CD4-positive, alpha-beta T cell treated with Interleukin-21 for 1 hour (primary cell): ENCODE measurements around the gene TP53I13.

Source experiments
- DNase-seq: peaks from one replicate; pipeline ENCODE4 v3.0.0-alpha.2; 2020

The TP53I13 gene

GRCh38 chr17:29567554-29568330 is 759 bp upstream of the TP53I13 start:
- DNase-seq = peak; percentile 81

DNA sequence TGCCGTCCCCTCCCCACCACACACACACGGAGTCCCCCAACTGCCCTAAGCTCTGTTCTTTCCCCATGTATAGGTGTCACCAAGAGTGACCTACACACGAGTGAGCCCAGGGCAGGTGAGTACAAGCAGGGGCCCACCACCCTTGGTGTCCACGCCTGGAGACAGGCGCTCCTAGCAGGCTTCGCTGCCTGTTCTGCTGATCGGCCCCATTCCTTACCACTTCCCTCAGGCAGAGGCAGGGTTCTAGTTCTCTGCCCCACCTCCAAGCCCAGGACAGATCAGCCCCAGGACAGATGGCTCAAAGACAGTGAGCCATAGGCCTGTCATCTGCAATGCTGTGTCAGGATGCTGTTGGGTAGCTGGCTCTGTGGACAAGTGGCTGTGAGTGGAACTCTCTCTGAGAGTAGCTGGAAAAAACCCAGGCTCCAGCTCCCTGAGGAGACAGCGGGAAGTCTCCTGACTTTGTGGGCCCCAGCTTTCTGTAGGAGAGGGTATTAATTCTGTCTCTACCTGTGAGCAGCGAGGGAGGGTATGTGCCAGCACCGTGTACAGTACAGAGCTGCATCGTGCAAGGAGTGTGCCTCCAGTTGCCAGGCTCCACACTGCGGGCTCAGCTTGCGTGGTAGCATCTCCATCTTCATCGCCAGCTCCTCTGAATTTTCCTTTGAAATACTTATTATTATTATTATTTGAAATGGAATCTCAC is 897 bp downstream of the TP53I13 start:
- DNase-seq = no peak

- DNase-seq = no peak
Measured at GRCh38 chr17:29570521-29570920, 2.0 kb downstream of the TP53I13 start.

- no peak for DNase-seq
Measured at GRCh38 chr17:29571486-29571882, 3.0 kb downstream of the TP53I13 start.

- no peak for DNase-seq
Measured at GRCh38 chr17:29571883-29572681, 3.6 kb downstream of the TP53I13 start.

DNA sequence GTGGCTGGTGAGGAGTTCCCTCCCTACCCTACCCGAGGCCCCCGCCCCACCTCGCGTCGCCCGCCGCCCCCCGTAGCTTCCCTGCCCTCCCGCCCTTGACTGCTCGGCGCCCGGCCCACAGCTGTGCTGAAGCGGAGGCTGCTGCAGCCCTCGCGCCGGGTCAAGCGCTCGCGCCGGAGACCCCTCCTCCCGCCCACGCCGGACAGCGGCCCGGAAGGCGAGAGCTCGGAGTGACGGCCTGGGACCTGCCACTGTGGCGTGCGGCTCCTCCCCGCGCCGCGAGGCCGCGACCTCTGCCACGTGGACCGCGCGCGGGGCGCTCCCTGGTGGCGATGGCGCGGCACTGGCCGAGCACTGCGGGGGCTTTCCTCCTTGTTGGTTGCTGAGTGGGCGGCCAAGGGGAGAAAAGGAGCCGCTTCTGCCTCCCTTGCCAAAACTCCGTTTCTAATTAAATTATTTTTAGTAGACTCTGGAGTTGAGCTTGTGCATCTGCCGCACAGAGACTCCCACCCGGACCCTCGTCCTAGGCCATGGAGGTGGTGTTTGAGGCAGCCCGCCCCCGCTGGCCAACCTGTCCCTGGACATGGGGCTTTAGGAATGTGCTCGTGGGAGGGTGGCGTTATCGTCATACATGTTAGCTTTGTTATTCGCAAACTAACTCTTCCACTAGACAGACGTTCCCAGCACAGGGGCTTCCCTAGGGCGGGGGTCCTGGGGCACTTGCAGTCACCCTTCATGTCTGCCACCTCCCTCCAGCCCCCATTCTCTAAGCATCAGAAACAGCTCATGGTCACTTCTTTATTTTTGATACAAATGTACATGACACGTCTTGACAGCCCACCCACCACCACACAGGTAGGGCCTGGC is 4.4 kb downstream of the TP53I13 start:
- DNase-seq = peak; percentile 51

GRCh38 chr17:29573558-29573869 is 5.0 kb downstream of the TP53I13 start:
- DNase-seq = no peak

- no peak for DNase-seq
Measured at GRCh38 chr17:29573871-29574731, 5.6 kb downstream of the TP53I13 start.

DNA sequence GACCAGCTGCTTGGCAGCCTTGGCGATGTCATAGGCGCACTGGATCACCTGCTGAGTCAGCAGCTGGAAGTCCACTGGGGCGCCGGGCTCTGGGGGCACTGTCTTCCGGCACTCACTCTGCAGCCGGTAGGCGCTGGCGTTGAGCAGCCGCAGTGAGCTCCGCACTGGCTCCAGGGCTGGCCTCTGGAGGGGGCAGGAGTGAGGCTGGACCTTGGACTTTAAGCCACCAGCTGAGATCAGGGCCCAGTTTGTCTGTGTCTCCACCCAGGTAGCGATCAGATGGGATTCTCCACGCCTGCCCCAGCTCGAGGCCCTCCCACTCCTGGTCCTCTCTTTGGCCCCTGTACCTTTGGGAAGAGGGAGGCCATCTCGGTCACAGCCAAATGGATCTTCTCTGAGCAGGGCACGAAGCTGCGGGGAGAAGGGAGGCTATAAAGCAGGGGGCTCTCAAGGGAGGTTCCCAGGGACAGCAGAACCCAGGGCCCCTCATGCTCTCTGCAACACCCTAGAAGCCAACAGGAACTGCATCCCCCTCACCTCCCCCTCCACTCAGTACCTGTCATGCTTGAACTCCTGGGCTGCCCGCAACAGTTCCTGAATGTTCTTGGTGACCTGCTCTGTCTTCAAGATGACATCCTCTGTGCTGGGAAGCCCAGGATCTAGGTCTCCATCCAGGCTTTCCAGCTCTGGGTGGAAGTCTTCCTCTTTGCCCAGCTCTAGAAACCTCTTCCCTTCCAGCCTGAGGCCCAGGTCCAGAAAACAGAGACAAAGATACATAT is 6.4 kb downstream of the TP53I13 start:
- DNase-seq = no peak

DNA sequence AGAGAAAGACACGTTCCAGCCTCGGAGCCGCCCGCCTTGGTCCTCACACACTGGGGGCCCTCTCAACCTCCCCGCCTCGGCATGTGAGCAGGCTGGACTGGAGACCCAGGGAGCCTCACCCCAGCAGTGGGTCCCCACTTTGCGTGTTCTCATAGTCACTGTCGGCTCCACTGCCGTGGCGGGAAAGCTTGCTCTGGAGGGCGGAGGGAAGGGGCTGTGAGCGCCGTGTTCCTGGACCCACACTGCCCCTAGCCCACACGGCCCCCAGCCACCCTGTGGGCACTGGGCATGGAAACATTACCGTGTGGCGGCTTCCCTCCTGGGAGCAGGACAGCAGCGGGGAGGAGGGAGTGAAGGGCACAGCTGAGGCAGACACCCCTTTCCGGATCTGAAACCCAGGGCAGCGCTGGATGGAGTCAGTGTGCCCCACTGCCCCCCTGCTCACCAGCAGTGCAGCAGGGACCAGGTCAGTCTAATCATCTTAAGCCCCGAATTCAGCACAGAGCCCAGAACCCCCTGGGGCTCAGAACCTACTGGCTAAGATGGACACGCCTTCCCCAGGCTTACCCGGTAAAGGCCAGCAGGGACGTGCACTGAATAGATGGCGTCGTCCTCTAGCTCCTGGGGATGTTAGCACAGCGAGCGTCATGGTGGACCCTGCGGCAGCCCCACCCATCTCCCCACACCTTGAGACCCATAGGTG is 7.2 kb downstream of the TP53I13 start:
- DNase-seq = no peak

DNA sequence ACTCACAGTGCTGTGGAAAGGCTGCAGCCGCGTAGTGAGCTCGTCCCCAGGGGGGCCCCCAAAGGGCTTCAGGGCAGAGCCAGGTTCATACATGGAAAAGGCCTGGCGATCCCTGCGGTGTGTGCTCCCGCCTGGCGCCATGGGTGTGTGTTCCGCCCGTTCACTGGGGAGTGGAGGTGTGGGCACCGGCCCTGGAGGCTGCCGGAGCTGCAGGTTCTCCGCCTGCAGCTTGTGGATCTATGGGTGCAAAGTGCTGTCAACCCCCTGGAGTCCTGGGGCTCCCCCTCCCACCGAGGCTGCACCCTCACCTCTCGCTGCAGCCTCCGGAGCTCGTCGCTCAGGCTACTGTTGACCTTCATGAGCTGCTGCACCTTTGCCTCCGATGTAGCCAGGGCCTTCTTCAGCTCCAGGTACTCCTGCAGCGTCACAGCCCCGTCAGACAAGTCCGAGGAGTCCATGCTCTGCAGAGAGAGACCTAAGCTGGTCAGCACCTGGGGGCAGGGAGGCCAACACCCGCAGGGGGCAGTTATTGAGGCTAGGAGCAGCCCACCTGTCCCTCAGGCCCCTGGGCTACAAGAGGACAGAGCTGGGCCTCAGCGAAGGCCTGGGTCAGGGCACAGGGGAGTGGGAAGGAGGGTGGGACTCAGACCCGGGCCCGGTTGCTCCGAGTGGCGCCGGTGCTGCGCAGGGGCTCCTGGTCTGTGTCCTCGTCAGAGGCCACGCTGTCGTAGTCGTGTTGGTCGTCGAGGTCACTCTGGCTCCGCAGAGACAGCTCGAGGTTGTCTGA is 7.9 kb downstream of the TP53I13 start:
- no peak for DNase-seq

GRCh38 chr17:29577001-29577370 is 8.5 kb downstream of the TP53I13 start:
- no peak for DNase-seq

DNA sequence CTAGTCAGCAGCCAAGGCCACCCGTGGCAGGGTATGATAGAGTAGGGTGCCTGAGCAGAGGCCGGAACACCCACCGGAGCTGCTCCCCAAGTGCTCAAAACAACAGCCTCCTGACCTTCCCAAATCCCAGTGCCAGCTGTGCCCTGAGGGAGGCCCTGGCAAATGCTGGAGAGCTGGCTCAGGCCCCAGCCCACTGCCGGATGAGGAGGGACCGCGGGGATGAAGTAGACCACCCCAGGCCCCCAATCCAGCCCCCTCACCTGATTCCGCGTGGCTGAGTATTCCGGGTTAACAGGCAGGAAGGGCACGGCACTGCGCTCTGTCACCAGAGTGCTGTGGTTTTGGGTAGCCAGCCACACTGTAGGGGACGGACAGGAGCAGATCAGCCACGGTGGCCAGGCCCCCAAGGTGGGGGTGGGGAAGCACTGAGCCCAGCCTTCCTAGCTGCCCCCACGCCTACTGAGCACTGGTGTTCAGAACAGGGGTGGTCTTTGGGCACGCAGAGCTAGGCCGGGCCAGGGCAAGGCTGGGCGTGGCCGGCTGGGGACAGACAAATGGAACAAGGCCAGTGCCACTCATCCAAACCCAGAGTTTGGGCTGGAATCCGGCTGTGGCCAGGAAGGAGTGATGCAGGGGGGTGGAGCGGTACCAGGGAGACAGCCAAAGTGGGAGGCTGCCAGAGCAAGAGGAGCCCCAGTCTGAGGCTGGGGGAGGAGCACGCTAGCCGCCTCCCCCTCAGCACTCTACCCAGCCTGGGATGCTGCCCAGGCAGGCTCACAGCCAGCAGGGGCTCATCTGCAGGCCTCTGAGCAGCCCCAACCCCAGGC is 9.1 kb downstream of the TP53I13 start:
- DNase-seq = no peak

GRCh38 chr17:29578626-29579485 is 10.4 kb downstream of the TP53I13 start:
- DNase-seq = no peak

- peak; percentile 92 for DNase-seq
Measured at GRCh38 chr17:29579866-29580771, 11.6 kb downstream of the TP53I13 start.

DNA sequence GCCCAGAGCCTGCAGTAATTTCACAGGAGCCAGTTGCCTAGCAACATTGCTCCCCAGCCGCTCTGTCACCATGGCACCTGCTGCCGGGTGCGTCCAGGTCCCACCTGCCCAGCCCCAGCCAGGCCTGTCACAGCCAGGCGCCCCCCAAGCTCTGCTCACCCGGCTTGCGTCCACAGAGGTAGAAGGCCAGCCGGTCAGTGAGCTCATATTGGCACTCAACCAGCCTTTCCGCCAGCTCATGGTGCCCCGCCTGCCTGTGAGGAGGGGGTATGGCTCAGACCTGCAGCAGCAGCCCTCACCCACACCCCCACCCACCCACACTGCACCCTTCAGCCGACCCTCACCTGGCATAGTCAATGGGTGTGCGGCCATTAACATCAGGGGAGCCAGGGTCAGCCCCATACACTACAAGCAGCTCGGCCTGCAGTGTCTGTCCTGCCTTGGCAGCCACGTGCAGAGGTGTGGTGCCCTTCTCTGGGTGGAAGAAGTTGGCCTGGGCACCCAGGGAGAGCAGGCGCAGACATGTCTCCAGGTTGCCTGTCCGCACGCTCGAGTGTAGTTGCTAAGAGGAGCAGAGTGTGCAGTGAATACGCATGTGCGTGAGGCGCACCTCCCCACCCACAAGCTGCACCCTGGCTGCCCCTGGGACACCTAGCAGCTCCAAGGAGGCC is 13.2 kb downstream of the TP53I13 start:
- DNase-seq = no peak
